ENCODE data around the gene HSPB6.
"Not testable (repeated sequence)": the region's sequence is repeated elsewhere in the genome, so short reads cannot be mapped to it uniquely, and the experiment has no call there.

The HSPB6 gene

DNA sequence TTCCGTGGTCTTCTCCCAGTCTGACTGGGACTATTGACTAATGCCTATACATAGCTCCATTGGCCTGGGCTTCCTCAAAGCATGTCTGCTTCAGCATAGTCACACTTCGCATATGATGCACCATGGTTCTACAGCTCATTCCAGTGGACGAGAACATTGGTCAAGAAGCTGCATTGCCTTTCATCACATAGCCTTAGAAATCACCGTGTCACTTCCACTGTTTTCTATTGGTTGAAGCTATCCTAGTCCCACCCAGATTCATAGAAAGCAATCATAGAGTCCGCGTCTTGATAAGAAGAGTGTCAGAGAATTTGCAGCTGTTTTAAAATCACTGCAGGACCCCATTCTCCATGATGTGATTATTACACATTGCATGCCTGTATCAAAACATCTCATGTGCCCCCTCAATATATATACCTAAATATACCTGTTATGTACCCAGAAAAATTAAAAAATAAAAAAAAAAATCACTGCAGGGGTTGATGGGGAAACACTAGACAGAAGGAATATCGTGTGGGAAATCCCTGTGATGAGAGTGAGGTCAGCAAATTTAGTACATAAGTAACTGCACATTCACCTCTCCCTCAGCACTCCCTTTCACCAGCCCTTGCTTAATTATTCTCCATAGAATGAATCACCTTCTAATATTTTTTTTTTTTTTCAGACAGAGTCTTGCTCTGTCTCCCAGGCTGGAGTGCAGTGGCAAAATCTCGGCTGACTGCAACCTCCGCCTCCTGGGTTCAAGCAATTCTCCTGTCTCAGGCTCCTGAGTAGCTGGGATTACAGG, 16.4 kb upstream of the HSPB6 start:
- no peaks in the 10 kb centered on the region for H3K9me3 ChIP-seq (ENCODE audit: low read length)
- no peaks in the 10 kb centered on the region for H3K27me3 ChIP-seq (ENCODE audit: insufficient read depth, low read length)
- no peaks in the 10 kb centered on the region for H3F3A ChIP-seq (ENCODE audit: insufficient read depth, low read length)
- no peak overlapping the region for H3K27ac ChIP-seq (ENCODE audit: low read depth, low read length, poor library complexity, severe bottlenecking)
- H3K4me1 ChIP-seq (ENCODE audit: insufficient read depth, low read length, severe bottlenecking): peaks cover 19% of the 10 kb centered on the region
- TF ChIP-seq, protein P1, sequence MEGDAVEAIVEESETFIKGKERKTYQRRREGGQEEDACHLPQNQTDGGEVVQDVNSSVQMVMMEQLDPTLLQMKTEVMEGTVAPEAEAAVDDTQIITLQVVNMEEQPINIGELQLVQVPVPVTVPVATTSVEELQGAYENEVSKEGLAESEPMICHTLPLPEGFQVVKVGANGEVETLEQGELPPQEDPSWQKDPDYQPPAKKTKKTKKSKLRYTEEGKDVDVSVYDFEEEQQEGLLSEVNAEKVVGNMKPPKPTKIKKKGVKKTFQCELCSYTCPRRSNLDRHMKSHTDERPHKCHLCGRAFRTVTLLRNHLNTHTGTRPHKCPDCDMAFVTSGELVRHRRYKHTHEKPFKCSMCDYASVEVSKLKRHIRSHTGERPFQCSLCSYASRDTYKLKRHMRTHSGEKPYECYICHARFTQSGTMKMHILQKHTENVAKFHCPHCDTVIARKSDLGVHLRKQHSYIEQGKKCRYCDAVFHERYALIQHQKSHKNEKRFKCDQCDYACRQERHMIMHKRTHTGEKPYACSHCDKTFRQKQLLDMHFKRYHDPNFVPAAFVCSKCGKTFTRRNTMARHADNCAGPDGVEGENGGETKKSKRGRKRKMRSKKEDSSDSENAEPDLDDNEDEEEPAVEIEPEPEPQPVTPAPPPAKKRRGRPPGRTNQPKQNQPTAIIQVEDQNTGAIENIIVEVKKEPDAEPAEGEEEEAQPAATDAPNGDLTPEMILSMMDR (IDR thresholded peaks at IDR 0.05; ENCODE audit: low read length): no peak
- no peak for TF ChIP-seq EZH2 (IDR thresholded peaks at IDR 0.05; ENCODE audit: borderline replicate concordance, low read length)
- no peaks in the 10 kb centered on the region for H4K20me1 ChIP-seq (ENCODE audit: insufficient read depth, low read length)
- H3K9me2 ChIP-seq (ENCODE audit: low read depth, low read length): no peaks in the 10 kb centered on the region
- H3K9ac ChIP-seq (ENCODE audit: low read length): no peak overlapping the region
- H3K4me3 ChIP-seq (ENCODE audit: low read depth, low read length, poor library complexity, severe bottlenecking): no peak overlapping the region
- no peak overlapping the region for H3K4me2 ChIP-seq (ENCODE audit: low read length)
- H2AFZ ChIP-seq (ENCODE audit: low read length): no peak overlapping the region
- H3K36me3 ChIP-seq (ENCODE audit: insufficient read depth, low read length): peaks cover 7% of the 10 kb centered on the region
- no peaks in the 10 kb centered on the region for H3K79me2 ChIP-seq (ENCODE audit: insufficient read depth, low read length)

DNA sequence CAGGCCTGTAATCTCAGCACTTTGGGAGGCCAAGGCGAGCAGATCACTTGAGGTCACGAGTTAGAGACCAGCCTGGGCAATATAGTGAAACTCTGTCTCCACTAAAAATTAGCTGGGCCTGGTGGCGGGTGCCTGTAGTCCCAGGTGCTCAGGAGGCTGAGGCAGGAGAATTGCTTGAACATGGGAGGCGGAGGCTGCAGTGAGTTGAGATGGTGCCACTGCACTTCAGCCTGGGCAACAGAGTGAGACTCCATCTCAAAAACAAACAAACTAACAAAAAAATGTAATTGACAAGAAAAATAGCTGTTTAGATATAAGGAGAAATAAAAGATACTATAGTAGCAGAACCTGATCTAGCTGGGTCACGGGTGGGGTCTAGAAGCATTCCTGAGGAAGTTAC, 15.5 kb upstream of the HSPB6 start:
- not testable (repeated sequence) for H3K4me3 ChIP-seq (ENCODE audit: low read depth, low read length, poor library complexity, severe bottlenecking); H3K9ac ChIP-seq (ENCODE audit: low read length); H4K20me1 ChIP-seq (ENCODE audit: insufficient read depth, low read length); H3K4me2 ChIP-seq (ENCODE audit: low read length); H2AFZ ChIP-seq (ENCODE audit: low read length); H3K27me3 ChIP-seq (ENCODE audit: insufficient read depth, low read length); H3K9me2 ChIP-seq (ENCODE audit: low read depth, low read length); H3K9me3 ChIP-seq (ENCODE audit: low read length); H3K27ac ChIP-seq (ENCODE audit: low read depth, low read length, poor library complexity, severe bottlenecking); H3F3A ChIP-seq (ENCODE audit: insufficient read depth, low read length); H3K79me2 ChIP-seq (ENCODE audit: insufficient read depth, low read length); H3K36me3 ChIP-seq (ENCODE audit: insufficient read depth, low read length)
- H3K4me1 ChIP-seq (ENCODE audit: insufficient read depth, low read length, severe bottlenecking): peaks cover 19% of the 10 kb centered on the region

DNA sequence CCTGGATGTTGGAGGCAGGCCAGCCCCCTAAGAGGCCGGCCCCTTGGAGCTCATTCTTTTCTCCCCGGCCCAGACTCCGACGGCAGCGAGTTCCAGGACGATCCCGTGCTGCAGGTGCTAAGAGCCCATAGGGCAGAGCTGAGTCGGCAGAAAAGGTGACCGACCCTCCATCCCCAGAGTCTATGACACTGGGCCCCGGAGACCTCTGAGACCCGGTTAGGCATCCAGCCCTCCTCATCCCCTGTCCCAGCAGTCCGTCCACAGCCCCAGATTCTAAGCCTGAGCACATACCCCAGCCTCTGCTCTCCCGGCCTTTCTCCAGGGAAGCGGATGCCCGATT, 11.2 kb upstream of the HSPB6 start:
- TF ChIP-seq, protein P1 (IDR thresholded peaks at IDR 0.05; ENCODE audit: low read length): no peak
- TF ChIP-seq EZH2 (IDR thresholded peaks at IDR 0.05; ENCODE audit: borderline replicate concordance, low read length): no peak
- Histone ChIP-seq H3K27ac (ENCODE audit: low read depth, low read length, poor library complexity, severe bottlenecking) (no peak overlapping the region), H4K20me1 (ENCODE audit: insufficient read depth, low read length) (no peaks in the 10 kb centered on the region), H3F3A (ENCODE audit: insufficient read depth, low read length) (no peaks in the 10 kb centered on the region), H3K4me3 (ENCODE audit: low read depth, low read length, poor library complexity, severe bottlenecking) (no peak overlapping the region), H3K9me2 (ENCODE audit: low read depth, low read length) (no peaks in the 10 kb centered on the region), H2AFZ (ENCODE audit: low read length) (no peak overlapping the region), H3K4me1 (ENCODE audit: insufficient read depth, low read length, severe bottlenecking) (no peaks in the 10 kb centered on the region), H3K36me3 (ENCODE audit: insufficient read depth, low read length) (peaks cover 18% of the 10 kb centered on the region), H3K27me3 (ENCODE audit: insufficient read depth, low read length) (no peaks in the 10 kb centered on the region), H3K9ac (ENCODE audit: low read length) (no peak overlapping the region), H3K4me2 (ENCODE audit: low read length) (no peak overlapping the region), H3K9me3 (ENCODE audit: low read length) (no peaks in the 10 kb centered on the region), H3K79me2 (ENCODE audit: insufficient read depth, low read length) (no peaks in the 10 kb centered on the region)

Measured in OCI-LY1 (cell line).